Activated naive CD4-positive, alpha-beta T cell treated with anti-CD3 and anti-CD28 coated beads, Interleukin-2, amount 50 U/mL, for 16 hours (primary cell): ENCODE measurements around the gene SYNJ1.
"Not testable (repeated sequence)": the region's sequence is repeated elsewhere in the genome, so short reads cannot be mapped to it uniquely, and the experiment has no call there.

ENCODE experiments used
- DNase-seq: peaks from one replicate; pipeline ENCODE4 v3.0.0-alpha.2; 2020

The SYNJ1 gene

GRCh38 chr21:32727687-32728455 is at the start of gene SYNJ1:
SYNJ1 (minus strand) TSS chr21:32728013; CDS start chr21:32726895, 1,118 bp downstream.
- peak; percentile 92 for DNase-seq

- DNase-seq = no peak
Measured at GRCh38 chr21:32777269-32777668, 49.5 kb upstream of the SYNJ1 start.

- DNase-seq = no peak
Measured at GRCh38 chr21:32776743-32777142, 48.9 kb upstream of the SYNJ1 start.

- not testable (repeated sequence) for DNase-seq
Measured at GRCh38 chr21:32773048-32773344, 45.2 kb upstream of the SYNJ1 start.

- peak; percentile 77 for DNase-seq
Measured at GRCh38 chr21:32772281-32773047, 44.7 kb upstream of the SYNJ1 start.

GRCh38 chr21:32770871-32771523 is 43.2 kb upstream of the SYNJ1 start:
- DNase-seq = no peak

- DNase-seq = no peak
Measured at GRCh38 chr21:32768530-32768929, 40.7 kb upstream of the SYNJ1 start.

- no peak for DNase-seq
Measured at GRCh38 chr21:32765058-32765457, 37.2 kb upstream of the SYNJ1 start.

GRCh38 chr21:32764186-32764585 is 36.4 kb upstream of the SYNJ1 start:
- no peak for DNase-seq

- DNase-seq = no peak
Measured at GRCh38 chr21:32757804-32758203, 30.0 kb upstream of the SYNJ1 start.

GRCh38 chr21:32756096-32756495 is 28.3 kb upstream of the SYNJ1 start:
- DNase-seq = no peak

GRCh38 chr21:32753818-32754585 is 26.2 kb upstream of the SYNJ1 start:
- DNase-seq = no peak

- no peak for DNase-seq
Measured at GRCh38 chr21:32750405-32750804, 22.6 kb upstream of the SYNJ1 start.

- no peak for DNase-seq
Measured at GRCh38 chr21:32749662-32750061, 21.8 kb upstream of the SYNJ1 start.

GRCh38 chr21:32748529-32748928 is 20.7 kb upstream of the SYNJ1 start:
- DNase-seq = no peak

- DNase-seq = no peak
Measured at GRCh38 chr21:32747396-32747795, 19.6 kb upstream of the SYNJ1 start.

- not testable (repeated sequence) for DNase-seq
Measured at GRCh38 chr21:32746711-32747110, 18.9 kb upstream of the SYNJ1 start.

GRCh38 chr21:32742396-32742795 is 14.6 kb upstream of the SYNJ1 start:
- no peak for DNase-seq

- DNase-seq = no peak
Measured at GRCh38 chr21:32741336-32741735, 13.5 kb upstream of the SYNJ1 start.

GRCh38 chr21:32739946-32740345 is 12.1 kb upstream of the SYNJ1 start:
- no peak for DNase-seq

- DNase-seq = not testable (repeated sequence)
Measured at GRCh38 chr21:32736083-32736482, 8.3 kb upstream of the SYNJ1 start.

GRCh38 chr21:32735524-32735923 is 7.7 kb upstream of the SYNJ1 start:
- no peak for DNase-seq

- no peak for DNase-seq
Measured at GRCh38 chr21:32733990-32734613, 6.3 kb upstream of the SYNJ1 start.
